DMS53 treated with DMSO at 0.1 percent for 48 hours (cell line): ENCODE measurements around the gene GNAS-AS1.
A peak's percentile ranks its signal among the peaks of the same experiment; 100 is the strongest.

Experiments
- DNase-seq: peaks from one replicate; lab custom pipeline; 2025; ENCODE audit not compliant: unreplicated experiment; lab: John Stamatoyannopoulos, UW

Gene GNAS-AS1

DNA sequence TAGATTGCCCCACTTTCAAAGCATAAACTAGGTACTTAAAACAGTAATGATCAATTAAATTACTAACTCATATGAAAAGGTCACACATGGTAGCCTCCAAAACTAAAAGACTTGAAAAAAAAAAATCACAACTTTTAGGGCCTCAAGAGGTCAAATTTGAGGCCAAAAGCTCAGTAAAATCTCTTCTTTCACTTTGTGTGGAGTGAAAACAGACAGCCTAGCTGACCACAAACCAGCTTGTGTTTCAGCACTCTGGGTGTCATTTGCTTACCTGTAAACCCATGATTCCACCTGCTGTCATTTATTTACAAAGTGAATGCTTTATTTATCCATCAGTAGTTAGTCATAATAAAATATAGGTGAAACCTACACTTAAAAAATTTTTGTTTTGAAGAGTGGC, 35.8 kb upstream of the GNAS-AS1 start:
- DNase-seq = no peak

- DNase-seq = no peak
Measured at GRCh38 chr20:58884966-58885365, 34.3 kb upstream of the GNAS-AS1 start.

DNA sequence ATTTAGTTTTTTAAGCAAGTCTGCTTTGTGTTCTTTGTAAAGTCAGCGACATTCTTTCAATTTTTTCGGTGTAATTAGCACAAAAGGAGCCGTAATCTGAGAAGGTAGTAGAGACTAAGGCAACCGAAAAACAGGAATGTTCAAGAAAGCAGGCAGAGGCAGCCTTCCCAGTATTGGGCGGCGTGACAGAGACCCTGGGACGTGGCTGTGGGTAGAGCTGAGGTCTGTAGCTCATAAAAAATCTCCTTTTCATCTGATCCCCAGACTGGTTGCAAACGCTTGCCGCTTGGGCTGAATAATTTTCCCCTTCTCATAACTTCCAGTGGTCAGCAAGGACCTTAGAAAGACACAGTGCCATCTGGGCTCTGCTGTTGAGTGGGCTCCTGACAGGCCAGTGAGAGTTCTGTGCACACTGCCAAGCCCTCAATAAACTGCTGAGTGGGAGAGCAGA, 32.6 kb upstream of the GNAS-AS1 start:
- DNase-seq = no peak

GRCh38 chr20:58882704-58883089, 32.0 kb upstream of the GNAS-AS1 start:
- DNase-seq = no peak

GRCh38 chr20:58880994-58881752, 30.5 kb upstream of the GNAS-AS1 start:
- no peak for DNase-seq

- no peak for DNase-seq
Measured at GRCh38 chr20:58880441-58880840, 29.7 kb upstream of the GNAS-AS1 start.

GRCh38 chr20:58878399-58878798, 27.7 kb upstream of the GNAS-AS1 start:
- DNase-seq = no peak

DNA sequence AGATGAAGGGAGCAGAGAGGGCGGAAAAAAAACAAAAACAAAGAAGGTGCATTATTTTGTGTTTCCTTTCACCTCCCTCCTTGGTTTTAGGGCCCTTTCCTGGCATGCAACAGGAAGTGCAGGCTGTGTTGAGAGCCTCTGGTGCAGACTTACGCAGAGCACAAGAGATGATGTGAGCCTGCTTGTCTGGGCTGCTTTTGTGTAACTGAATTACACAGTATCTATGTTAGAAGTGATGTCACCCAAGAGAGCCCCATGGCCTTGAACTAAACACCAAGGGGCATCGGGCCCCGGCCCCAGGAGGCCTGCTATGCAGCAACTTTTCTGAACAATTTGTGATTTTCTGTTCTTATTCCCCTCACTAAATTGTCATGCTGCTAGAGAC, 27.3 kb upstream of the GNAS-AS1 start:
- no peak for DNase-seq

GRCh38 chr20:58877050-58877975, 26.6 kb upstream of the GNAS-AS1 start:
- DNase-seq = no peak

GRCh38 chr20:58876437-58876836, 25.7 kb upstream of the GNAS-AS1 start:
- DNase-seq = no peak

DNA sequence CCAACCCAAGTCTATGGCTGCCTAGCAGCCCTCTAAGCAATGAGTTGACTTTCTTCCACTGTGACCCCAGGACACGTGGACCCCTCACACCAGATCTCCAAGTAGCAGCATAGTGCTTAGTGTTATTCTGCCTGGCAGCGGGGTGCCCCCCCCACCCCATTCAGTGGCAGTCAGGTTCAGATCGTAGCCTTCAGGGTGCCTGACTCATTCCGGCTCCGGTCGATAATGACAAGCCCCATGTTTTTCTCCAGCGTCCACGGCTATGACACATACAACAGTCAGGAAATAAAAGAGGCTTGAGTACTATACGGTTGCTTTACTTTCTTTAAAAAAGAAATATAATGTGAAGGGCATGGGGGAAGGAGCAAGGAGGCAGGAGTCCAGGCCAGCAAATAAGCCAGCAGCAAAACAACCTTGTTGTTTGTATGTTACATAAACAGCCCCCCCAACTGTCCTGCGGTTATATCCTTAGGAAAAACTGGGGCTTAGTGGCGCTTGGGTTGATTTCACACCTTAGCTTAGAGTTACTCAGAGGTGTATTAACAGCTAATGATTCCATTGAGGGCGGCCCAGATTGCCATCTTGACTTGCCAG, 24.9 kb upstream of the GNAS-AS1 start:
- DNase-seq = no peak

DNA sequence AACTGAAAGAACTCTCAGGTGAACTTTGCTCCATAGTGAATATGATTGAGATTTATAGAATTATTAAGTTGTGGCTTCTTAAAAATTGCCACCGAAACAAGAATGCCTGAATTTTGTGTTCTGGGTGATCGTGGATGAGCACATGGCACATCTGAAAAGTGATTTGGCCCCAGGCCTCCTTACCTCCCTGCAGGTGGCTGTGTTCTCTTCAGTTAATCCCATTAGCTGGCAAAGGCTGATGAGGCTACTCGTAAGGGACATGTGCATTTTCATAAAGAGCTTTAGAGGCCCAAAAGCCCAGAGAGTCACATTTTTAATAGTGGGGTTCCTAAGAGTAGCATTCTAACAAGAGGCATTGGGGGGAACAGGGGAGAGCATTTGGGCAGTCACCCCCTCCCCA, 24.4 kb upstream of the GNAS-AS1 start:
- no peak for DNase-seq

GRCh38 chr20:58874469-58874868, 23.8 kb upstream of the GNAS-AS1 start:
- DNase-seq = no peak

DNA sequence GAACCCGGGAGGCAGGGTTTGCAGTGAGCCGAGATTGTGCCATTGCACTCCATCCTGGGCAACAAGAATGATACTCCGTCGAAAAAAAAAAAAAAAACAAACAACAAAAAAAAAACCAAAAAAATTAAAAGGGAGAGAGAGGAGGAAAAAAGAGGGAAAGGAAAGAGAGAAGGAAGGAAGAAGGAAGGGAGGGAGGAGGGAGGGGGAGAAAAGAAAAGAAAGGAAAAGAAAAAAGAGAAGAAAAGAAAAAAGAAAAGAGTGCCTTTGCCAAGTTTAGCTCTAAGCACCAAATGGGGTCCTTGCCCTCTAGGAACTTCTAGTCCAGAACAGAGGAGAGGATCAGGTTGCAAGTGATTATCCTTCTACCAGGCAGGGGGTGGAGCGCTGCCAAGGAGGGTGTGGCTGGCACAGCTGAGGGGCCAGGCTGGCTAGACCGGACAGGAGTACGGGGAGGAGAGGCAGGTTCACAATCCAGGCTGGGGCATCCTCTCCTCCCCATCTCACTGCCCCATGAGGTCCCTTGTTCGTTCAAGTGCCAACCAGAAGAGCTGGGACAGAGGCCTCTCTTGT, 20.9 kb upstream of the GNAS-AS1 start:
- no peak for DNase-seq

- peak; percentile 9 for DNase-seq
Measured at GRCh38 chr20:58870293-58871014, 19.8 kb upstream of the GNAS-AS1 start.

- no peak for DNase-seq
Measured at GRCh38 chr20:58869662-58870227, 19.0 kb upstream of the GNAS-AS1 start.

DNA sequence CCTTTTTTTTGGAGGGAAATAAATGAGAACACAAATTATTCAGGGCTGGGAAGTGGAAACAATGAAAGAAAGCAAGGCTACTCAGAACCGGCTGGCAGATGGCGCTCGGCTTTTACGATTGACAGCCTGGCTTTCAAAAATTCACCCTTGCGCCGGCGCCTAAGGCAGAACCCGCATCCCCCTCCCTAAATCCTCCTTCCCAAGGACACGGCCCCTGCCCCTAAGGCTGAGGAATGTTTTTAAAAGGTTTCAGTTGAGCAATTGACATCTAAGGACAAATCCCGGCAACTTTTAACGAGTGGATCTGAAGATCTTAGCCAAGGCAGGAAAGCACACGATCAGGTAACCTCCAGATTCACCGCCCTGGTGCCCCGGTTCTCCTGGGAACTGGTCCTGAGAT, 18.1 kb upstream of the GNAS-AS1 start:
- DNase-seq = no peak

GRCh38 chr20:58867211-58867610, 16.5 kb upstream of the GNAS-AS1 start:
- DNase-seq = no peak

DNA sequence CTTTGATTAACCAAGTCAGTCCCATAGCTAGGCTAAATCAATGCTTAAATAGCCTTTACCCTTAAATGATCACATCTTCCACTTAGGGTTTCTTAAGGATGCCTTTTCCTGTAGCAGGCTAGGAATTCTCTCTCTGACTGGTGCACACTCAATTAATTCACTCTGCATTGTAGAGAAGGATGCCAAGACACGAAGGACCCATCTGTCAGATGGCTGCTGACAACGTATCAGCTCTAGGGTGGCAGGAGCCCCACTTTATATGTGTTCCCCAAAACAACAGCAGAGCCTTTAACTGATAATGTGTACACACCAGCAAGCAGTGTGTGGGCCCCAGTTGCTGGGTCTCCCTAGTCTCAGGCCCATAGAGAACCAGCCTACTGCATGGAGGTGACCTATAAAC, 15.1 kb upstream of the GNAS-AS1 start:
- no peak for DNase-seq

DNA sequence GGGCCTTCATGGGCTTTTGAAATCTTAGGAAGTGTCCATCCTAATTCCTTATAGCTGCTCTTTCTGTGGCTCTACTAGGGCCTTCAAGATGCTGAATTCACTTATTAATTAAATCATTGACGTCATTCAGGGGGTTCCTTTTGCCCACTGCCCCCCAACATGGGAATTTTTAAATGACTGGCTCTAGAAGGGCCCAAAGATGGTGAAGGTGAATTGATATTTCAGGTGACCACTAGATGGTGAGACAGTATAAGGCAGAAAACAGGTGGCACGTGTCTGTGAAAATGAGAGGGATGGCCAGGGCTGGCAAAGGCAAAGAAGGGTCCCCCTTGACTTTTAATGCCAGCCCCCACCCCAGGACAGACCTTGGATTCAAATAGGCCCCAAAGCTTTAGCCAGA, 13.6 kb upstream of the GNAS-AS1 start:
- no peak for DNase-seq
